ENCODE results near the gene HOXD9.

HOXD9 gene

DNA sequence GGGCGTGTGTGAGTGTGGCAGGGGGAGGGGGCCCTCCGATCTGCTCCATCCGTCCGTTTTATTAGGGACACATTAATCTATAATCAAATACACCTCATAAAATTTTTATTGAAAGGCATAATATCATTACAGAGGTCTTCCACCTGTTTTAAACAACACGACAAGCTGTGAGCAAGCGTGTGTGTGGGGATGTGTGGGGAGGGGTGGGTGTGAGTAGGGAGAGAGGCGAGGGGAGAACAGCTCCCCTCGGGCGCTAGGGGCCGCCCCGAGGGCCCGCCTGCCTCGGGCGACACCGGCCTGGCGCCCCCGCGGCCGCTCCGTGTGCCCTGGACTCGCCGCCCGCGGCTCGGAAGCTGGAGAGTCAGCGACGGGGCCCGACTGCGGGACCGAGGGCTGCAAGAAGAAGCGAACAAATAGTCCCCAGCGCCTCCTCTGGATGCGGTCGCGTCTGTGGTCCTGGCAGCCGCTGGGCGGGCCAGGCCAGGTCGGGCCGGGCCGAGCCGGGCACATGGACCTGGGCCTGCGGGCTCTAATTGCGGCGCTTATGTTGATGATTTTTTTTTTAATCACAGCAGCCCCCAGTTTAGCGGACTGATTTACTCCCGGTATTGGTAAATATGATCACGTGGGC, 352 bp upstream of the HOXD9 start:
- TF ChIP-seq, protein P1, sequence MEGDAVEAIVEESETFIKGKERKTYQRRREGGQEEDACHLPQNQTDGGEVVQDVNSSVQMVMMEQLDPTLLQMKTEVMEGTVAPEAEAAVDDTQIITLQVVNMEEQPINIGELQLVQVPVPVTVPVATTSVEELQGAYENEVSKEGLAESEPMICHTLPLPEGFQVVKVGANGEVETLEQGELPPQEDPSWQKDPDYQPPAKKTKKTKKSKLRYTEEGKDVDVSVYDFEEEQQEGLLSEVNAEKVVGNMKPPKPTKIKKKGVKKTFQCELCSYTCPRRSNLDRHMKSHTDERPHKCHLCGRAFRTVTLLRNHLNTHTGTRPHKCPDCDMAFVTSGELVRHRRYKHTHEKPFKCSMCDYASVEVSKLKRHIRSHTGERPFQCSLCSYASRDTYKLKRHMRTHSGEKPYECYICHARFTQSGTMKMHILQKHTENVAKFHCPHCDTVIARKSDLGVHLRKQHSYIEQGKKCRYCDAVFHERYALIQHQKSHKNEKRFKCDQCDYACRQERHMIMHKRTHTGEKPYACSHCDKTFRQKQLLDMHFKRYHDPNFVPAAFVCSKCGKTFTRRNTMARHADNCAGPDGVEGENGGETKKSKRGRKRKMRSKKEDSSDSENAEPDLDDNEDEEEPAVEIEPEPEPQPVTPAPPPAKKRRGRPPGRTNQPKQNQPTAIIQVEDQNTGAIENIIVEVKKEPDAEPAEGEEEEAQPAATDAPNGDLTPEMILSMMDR (IDR thresholded peaks at IDR 0.05): no peak
- peaks cover 19% of the 10 kb centered on the region for H3K27me3 Mint-ChIP-seq (ENCODE audit: low read depth, poor library complexity)

DNA sequence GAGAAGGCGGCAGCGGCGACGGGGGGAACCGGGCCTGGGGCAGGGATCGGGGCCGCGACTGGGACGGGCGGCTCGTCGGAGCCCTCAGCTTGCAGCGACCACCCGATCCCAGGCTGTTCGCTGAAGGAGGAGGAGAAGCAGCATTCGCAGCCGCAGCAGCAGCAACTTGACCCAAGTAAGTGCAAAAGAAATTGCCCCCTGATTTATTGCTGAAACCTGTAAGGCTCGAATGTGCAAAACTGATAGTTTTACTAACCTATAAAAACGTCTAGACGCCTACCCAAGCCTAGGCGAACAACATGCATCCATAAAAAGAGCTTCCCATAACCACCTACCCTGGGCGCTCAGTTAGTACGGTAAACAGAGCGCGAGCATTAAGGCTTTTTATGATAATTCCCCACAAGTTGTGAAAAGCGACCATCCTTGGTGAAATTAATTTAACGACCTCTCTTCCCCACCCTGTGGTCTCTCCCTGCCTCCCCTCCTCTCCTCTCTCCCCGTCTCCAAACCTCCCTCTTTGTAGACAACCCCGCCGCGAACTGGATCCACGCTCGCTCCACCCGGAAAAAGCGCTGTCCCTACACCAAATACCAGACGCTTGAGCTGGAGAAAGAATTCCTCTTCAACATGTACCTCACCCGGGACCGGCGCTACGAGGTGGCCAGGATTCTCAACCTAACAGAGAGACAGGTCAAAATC, 1.0 kb downstream of the HOXD9 start:
- H3K4me1 Mint-ChIP-seq: peaks cover 69% of the 10 kb centered on the region
- H3K27me3 Mint-ChIP-seq (ENCODE audit: low read depth, poor library complexity): peaks cover 10% of the 10 kb centered on the region
- no peaks in the 10 kb centered on the region for H3K9me3 Mint-ChIP-seq
- H3K36me3 Mint-ChIP-seq (ENCODE audit: low read depth): peaks cover 13% of the 10 kb centered on the region
- peak overlapping the region; percentile 95 for H3K4me3 Mint-ChIP-seq
- TF ChIP-seq, protein P1 (IDR thresholded peaks at IDR 0.05): no peak
- peak overlapping the region; percentile 100 for H3K27ac Mint-ChIP-seq
- no peak for DNase-seq

More for the DNA sequence above, 352 bp upstream of the HOXD9 start:
- Mint-ChIP-seq H3K4me3 (peak overlapping the region; percentile 86), H3K4me1 (peaks cover 69% of the 10 kb centered on the region), H3K27ac (peak overlapping the region; percentile 98), H3K9me3 (no peaks in the 10 kb centered on the region), H3K36me3 (ENCODE audit: low read depth) (peaks cover 13% of the 10 kb centered on the region)
- no peak for DNase-seq

DNA sequence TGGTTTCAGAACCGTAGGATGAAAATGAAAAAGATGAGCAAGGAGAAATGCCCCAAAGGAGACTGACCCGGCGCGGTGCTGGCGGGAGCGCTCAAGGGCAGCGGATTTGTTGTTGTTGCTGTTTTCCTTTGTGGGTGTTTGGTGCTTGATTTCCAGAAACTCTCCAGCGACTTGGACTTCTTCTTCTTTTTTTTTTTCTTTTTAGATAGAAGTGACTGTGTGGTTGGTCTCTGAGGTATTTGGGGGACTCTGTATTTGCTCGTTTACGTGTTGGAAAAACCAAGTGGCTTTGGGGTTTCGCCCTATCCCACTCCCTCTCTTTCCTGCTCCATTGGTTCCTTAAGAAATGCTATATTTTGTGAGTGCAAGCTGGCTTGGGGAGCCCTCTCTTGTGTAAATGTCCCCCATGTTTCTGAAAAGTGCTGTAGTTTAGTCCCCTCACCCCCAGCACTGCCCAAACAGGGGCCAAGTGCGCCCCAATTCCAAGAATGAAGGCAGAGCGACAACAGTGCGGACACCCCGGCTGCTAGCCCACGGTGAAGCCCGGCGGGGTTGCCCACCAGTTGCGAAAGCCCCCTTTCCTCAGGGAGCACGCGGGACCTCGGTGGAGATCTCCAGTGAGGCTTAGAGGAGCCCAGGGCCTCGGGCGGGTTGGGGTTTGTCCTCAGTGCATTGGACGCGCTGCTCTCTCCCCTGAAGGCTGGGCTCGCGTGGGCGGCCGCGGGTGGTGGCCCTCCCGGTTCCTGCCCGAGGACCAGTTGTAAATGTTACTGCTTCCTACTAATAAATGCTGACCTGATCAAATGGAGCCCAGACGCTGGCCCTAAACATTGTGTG, 1.8 kb downstream of the HOXD9 start:
- Mint-ChIP-seq H3K27ac (peak overlapping the region; percentile 100), H3K4me1 (peaks cover 67% of the 10 kb centered on the region), H3K9me3 (no peaks in the 10 kb centered on the region), H3K27me3 (ENCODE audit: low read depth, poor library complexity) (peaks cover 5% of the 10 kb centered on the region), H3K36me3 (ENCODE audit: low read depth) (peaks cover 13% of the 10 kb centered on the region), H3K4me3 (peak overlapping the region; percentile 95)
- no peak for DNase-seq
- TF ChIP-seq, protein P1 (IDR thresholded peaks at IDR 0.05): no peak

DNA sequence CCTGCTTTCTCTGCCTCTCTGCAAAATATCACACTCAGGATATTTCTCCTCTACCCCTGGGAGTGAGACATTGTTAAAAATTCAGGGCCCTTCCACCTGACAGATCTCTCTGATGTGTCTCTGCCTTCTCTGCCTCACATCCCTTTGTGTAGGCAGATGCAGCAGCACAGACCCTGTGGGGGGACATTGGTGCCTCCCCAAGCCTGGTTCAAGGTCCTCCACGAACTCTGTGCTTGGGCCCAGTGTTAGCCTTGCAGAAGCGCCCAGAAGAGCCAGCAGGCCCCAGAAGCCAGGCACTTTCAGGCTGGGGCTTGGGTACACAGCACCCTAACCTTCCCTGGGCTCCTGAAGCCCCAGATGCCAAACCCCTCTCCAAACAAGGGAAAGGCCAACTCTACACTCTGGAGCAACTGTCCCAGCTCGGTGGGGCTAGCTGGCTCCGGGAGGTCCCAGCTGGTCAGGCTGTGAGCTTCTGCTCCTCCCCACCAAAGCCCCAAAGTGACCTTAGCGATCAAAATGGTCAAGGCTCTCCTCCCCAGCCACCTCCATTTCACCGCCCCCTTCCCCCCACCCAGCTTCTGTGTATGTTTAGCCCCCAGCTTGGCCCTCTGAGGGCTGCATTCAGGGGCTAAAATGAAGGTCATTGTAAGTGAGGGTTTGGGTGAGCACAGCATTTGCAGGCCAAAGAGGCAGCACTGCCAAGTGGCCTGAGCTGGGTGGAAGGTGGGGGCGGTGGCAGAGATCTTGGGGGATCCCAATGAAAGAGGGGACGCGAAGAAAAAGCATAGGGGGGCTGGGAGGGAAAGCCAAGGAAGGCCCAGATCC, 2.6 kb downstream of the HOXD9 start:
- Mint-ChIP-seq H3K36me3 (ENCODE audit: low read depth) (peaks cover 13% of the 10 kb centered on the region), H3K27ac (peak overlapping the region; percentile 100), H3K27me3 (ENCODE audit: low read depth, poor library complexity) (peaks cover 5% of the 10 kb centered on the region), H3K9me3 (no peaks in the 10 kb centered on the region), H3K4me3 (peak overlapping the region; percentile 95), H3K4me1 (peaks cover 58% of the 10 kb centered on the region)
- no peak for DNase-seq
- TF ChIP-seq, protein P1 (IDR thresholded peaks at IDR 0.05): no peak

DNA sequence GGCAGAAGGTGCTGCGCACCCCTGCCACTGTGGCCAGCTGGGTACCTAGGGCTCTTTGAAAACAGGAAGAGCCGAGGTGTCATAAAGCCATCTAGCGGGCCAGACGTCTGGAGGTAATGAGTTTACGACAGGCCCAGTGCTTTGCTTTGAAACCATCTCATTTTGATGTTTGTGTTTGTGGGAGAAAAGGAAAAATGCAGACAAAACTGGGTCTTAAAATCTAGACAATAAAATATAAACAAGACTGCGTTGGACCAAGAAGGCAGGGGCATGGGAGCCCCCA, 3.2 kb downstream of the HOXD9 start:
- Mint-ChIP-seq H3K36me3 (ENCODE audit: low read depth) (peaks cover 13% of the 10 kb centered on the region), H3K9me3 (no peaks in the 10 kb centered on the region), H3K27me3 (ENCODE audit: low read depth, poor library complexity) (peaks cover 5% of the 10 kb centered on the region), H3K4me3 (peak overlapping the region; percentile 95), H3K4me1 (peaks cover 53% of the 10 kb centered on the region), H3K27ac (peak overlapping the region; percentile 100)
- no peak for DNase-seq
- TF ChIP-seq, protein P1 (IDR thresholded peaks at IDR 0.05): no peak

All from nephron progenitor cell (in vitro differentiated cells).